H9 (cell line): Measurements from ENCODE around the gene TRIP10. TPM values are rescaled to one million over a fixed set of nuclear protein-coding genes. Genes with fewer than 3 reads are reported as not detected.

Source experiments
- DNase-seq: peaks from one replicate; pipeline ENCODE4 v3.0.0-alpha.2; 2017
- H2AFZ ChIP-seq: one replicate; pipeline ENCODE4 v1.6.1; 2013; ENCODE audit warnings: mild to moderate bottlenecking, low read length, control low read depth, moderate library complexity
- H2AK5ac ChIP-seq: 2 replicates; pipeline ENCODE4 v1.6.1; 2013; ENCODE audit warnings: low read length, control low read depth, mixed read lengths; ENCODE audit not compliant: insufficient read length
- H2BK120ac ChIP-seq: one replicate; pipeline ENCODE4 v1.6.1; 2013; ENCODE audit warnings: low read depth, mild to moderate bottlenecking, low read length, control low read depth, inconsistent platforms; ENCODE audit not compliant: poor library complexity, severe bottlenecking
- H2BK12ac ChIP-seq: 2 replicates; pipeline ENCODE4 v1.6.1; 2013; ENCODE audit warnings: low read length, control low read depth, mixed read lengths, low read depth; ENCODE audit not compliant: insufficient read length
- H2BK15ac ChIP-seq: 2 replicates; pipeline ENCODE4 v1.6.1; 2013; ENCODE audit warnings: low read depth, low read length, control low read depth
- H2BK20ac ChIP-seq: one replicate; pipeline ENCODE4 v1.6.1; 2013; ENCODE audit warnings: low read depth, mild to moderate bottlenecking, low read length, control low read depth, inconsistent platforms; ENCODE audit not compliant: poor library complexity, severe bottlenecking
- H2BK5ac ChIP-seq: 2 replicates; pipeline ENCODE4 v1.6.1; 2013; ENCODE audit warnings: low read length, control low read depth, mixed read lengths; ENCODE audit not compliant: insufficient read length
- H3K14ac ChIP-seq: 2 replicates; pipeline ENCODE4 v1.6.1; 2013; ENCODE audit warnings: low read length, control low read depth; ENCODE audit not compliant: insufficient read depth
- H3K18ac ChIP-seq: 2 replicates; pipeline ENCODE4 v1.6.1; 2013; ENCODE audit warnings: low read depth, mild to moderate bottlenecking, mixed read lengths, low read length, control low read depth; ENCODE audit not compliant: insufficient read length
- H3K23ac ChIP-seq: 2 replicates; pipeline ENCODE4 v1.6.1; 2013; ENCODE audit warnings: low read length, control low read depth, mixed read lengths, low read depth; ENCODE audit not compliant: insufficient read length
- H3K23me2 ChIP-seq: 2 replicates; pipeline ENCODE4 v1.6.1; 2013; ENCODE audit warnings: low read depth, mild to moderate bottlenecking, mixed read lengths, low read length, control low read depth; ENCODE audit not compliant: insufficient read length, poor library complexity, severe bottlenecking
- H3K27ac ChIP-seq: 2 replicates; pipeline ENCODE4 v1.5.1; 2013; ENCODE audit warnings: low read length, control low read depth, mixed read lengths, low read depth; ENCODE audit not compliant: insufficient read length
- H3K27me3 ChIP-seq: 2 replicates; pipeline ENCODE4 v1.6.1; 2013; ENCODE audit warnings: low read length, control low read depth, inconsistent platforms; ENCODE audit not compliant: insufficient read depth
- H3K4ac ChIP-seq: 2 replicates; pipeline ENCODE4 v1.6.1; 2013; ENCODE audit warnings: low read depth, mild to moderate bottlenecking, control low read depth, inconsistent platforms, low read length, moderate library complexity
- H3K4me1 ChIP-seq: 2 replicates; pipeline ENCODE4 v1.6.1; 2013; ENCODE audit warnings: low read length, control low read depth, inconsistent platforms; ENCODE audit not compliant: insufficient read depth
- H3K4me2 ChIP-seq: 2 replicates; pipeline ENCODE4 v1.6.1; 2013; ENCODE audit warnings: low read length, control low read depth, mixed read lengths; ENCODE audit not compliant: insufficient read length, insufficient read depth
- H3K56ac ChIP-seq: 2 replicates; pipeline ENCODE4 v1.6.1; 2013; ENCODE audit warnings: low read depth, mild to moderate bottlenecking, mixed read lengths, low read length, control low read depth; ENCODE audit not compliant: insufficient read length
- H3K79me1 ChIP-seq: 2 replicates; pipeline ENCODE4 v1.6.1; 2013; ENCODE audit warnings: low read depth, mild to moderate bottlenecking, moderate library complexity, low read length, control low read depth, inconsistent platforms; ENCODE audit not compliant: insufficient read depth, poor library complexity, severe bottlenecking
- H3K79me2 ChIP-seq: 2 replicates; pipeline ENCODE4 v1.6.1; 2013; ENCODE audit warnings: low read length, control low read depth, inconsistent platforms; ENCODE audit not compliant: insufficient read depth
- H3K9ac ChIP-seq: 2 replicates; pipeline ENCODE4 v1.6.1; 2013; ENCODE audit warnings: low read length, control low read depth, mixed read lengths; ENCODE audit not compliant: insufficient read length; ENCODE audit errors: extremely low read depth
- H3K9me3 ChIP-seq: one replicate; pipeline ENCODE4 v1.6.1; 2013; ENCODE audit warnings: low read depth, low read length, inconsistent platforms; ENCODE audit not compliant: control insufficient read depth
- H3T11ph ChIP-seq: one replicate; pipeline ENCODE4 v1.6.1; 2013; ENCODE audit warnings: mild to moderate bottlenecking, low read length, control low read depth, inconsistent platforms
- H4K20me1 ChIP-seq: one replicate; pipeline ENCODE4 v1.6.1; 2013; ENCODE audit not compliant: control insufficient read depth, insufficient read length, insufficient read depth
- H4K5ac ChIP-seq: 2 replicates; pipeline ENCODE4 v1.6.1; 2013; ENCODE audit warnings: low read depth, mild to moderate bottlenecking, mixed read lengths, low read length, control low read depth; ENCODE audit not compliant: insufficient read length
- H4K8ac ChIP-seq: replicated peaks from 2 replicates; pipeline ENCODE4 v1.6.1; 2013; ENCODE audit warnings: low read length, control low read depth, mixed read lengths, low read depth; ENCODE audit not compliant: insufficient read length
- H4K91ac ChIP-seq: 2 replicates; pipeline ENCODE4 v1.6.1; 2013; ENCODE audit warnings: low read depth, mild to moderate bottlenecking, moderate library complexity, mixed read lengths, low read length, control low read depth; ENCODE audit not compliant: insufficient read length
- H3K27ac Mint-ChIP-seq, 3 experiments: 2 replicates in 2 of 3; 3 replicates in 1 of 3; pipeline ENCODE4 v1.8.0; 2020 to 2021; ENCODE audit warnings: mixed read lengths in 3 of 3, mild to moderate bottlenecking in 1 of 3, moderate library complexity in 1 of 3
- H3K27me3 Mint-ChIP-seq: 2 replicates; pipeline ENCODE4 v1.8.0; 2021; ENCODE audit warnings: low read depth, mild to moderate bottlenecking, moderate library complexity, mixed read lengths
- H3K36me3 Mint-ChIP-seq, 3 experiments: 2 replicates in 2 of 3; 3 replicates in 1 of 3; pipeline ENCODE4 v1.8.0; 2020 to 2021; ENCODE audit warnings: low read depth in 3 of 3, mixed read lengths in 3 of 3; ENCODE audit not compliant: insufficient read depth in 1 of 3
- H3K4me1 Mint-ChIP-seq, 2 experiments: 2 replicates each; pipeline ENCODE4 v1.8.0; 2020; ENCODE audit warnings: mixed read lengths in 2 of 2
- H3K4me3 Mint-ChIP-seq, 2 experiments: 2 replicates in 1 of 2; 3 replicates in 1 of 2; pipeline ENCODE4 v1.8.0; 2020 to 2021; ENCODE audit warnings: mild to moderate bottlenecking in 2 of 2, mixed read lengths in 2 of 2, moderate library complexity in 1 of 2
- H3K9me3 Mint-ChIP-seq, 2 experiments: 2 replicates in 1 of 2; 3 replicates in 1 of 2; pipeline ENCODE4 v1.8.0; 2020; ENCODE audit warnings: mild to moderate bottlenecking in 2 of 2, mixed read lengths in 2 of 2, moderate library complexity in 1 of 2
- CTCF ChIP-seq: fragments of 200-600 bp; sonication (generic); conservative IDR thresholded peaks from 3 replicates; pipeline ENCODE4 v1.8.0; 2021; ENCODE audit warnings: antibody characterized with exemption, mild to moderate bottlenecking
- WGBS: extraction: QIAGEN DNeasy Blood & Tissue Kit; methylation state at CpG from one replicate; pipeline ENCODE4 v1.1.7; 2013; ENCODE audit warnings: missing lambda C conversion rate, low lambda C conversion rate, mixed read lengths; ENCODE audit not compliant: insufficient read length; ENCODE audit errors: extremely low coverage; 5-methylcytosine and 5-hydroxymethylcytosine counted together
- total RNA-seq: library from RNA; stranded (reverse); gene quantifications from 2 replicates; pipeline ENCODE4 v1.2.1, GENCODE V29; 2021

Gene TRIP10
- total RNA-seq, 1 experiment from 2014 or later = 56.4 TPM

- no peak overlapping the region for H3K4me2 ChIP-seq
Measured at GRCh38 chr19:6743714-6744380, 4.4 kb downstream of the TRIP10 start.

More at GRCh38 chr19:6743714-6744380, 4.4 kb downstream of the TRIP10 start:
- H4K8ac ChIP-seq = no peak overlapping the region
- no peak for TF ChIP-seq CTCF
- Mint-ChIP-seq H3K9me3 (no peaks in the 10 kb centered on the region), H3K4me3 (peak overlapping the region; percentile 15 to 22; a peak in 4 of 5 replicates), H3K36me3 (peaks cover 42 to 64% (median 60%) of the 10 kb centered on the region in 3 experiments; a peak in 6 of 7 replicates), H3K27ac (peak overlapping the region; percentile 64 to 98 (median 94)), H3K27me3 (no peaks in the 10 kb centered on the region), H3K4me1 (peaks cover 32 to 47% of the 10 kb centered on the region in 2 experiments)
- H3K27me3 ChIP-seq = no peaks in the 10 kb centered on the region
- H3K18ac ChIP-seq = no peak overlapping the region
- H3K4me1 ChIP-seq = peaks cover 5% of the 10 kb centered on the region
- H3K4ac ChIP-seq = no peak overlapping the region
- no peak overlapping the region for H2BK15ac ChIP-seq
- no peak overlapping the region for H4K5ac ChIP-seq
- H2AFZ ChIP-seq = no peak overlapping the region
- peak overlapping the region; percentile 31 for H3K27ac ChIP-seq
- H2BK5ac ChIP-seq = no peak overlapping the region
- no peak overlapping the region for H2AK5ac ChIP-seq
- DNase-seq = no peak
- no peak overlapping the region for H3T11ph ChIP-seq
- no peak overlapping the region for H3K56ac ChIP-seq
- H3K9me3 ChIP-seq = no peaks in the 10 kb centered on the region
- no peak overlapping the region for H2BK12ac ChIP-seq
- no peaks in the 10 kb centered on the region; the same call in 1 of the 2 replicates for H3K79me2 ChIP-seq
- H2BK120ac ChIP-seq = no peak overlapping the region
- H3K23me2 ChIP-seq = peaks cover 8% of the 10 kb centered on the region
- no peaks in the 10 kb centered on the region for H3K79me1 ChIP-seq
- H4K91ac ChIP-seq = no peak overlapping the region
- no peak overlapping the region for H3K14ac ChIP-seq
- H3K9ac ChIP-seq = peak overlapping the region; percentile 13
- H3K23ac ChIP-seq = no peak overlapping the region
- no peak overlapping the region for H2BK20ac ChIP-seq
- no CpG with 5 or more reads among the region's 15 CpGs for WGBS
- H4K20me1 ChIP-seq = no peaks in the 10 kb centered on the region
